Endothelial cell of umbilical vein (primary cell): Measurements from ENCODE around the gene ATN1. TPM values are rescaled to one million over a fixed set of nuclear protein-coding genes. Genes with fewer than 3 reads are reported as not detected.

Experiments
- BruUV-seq: library from RNA; stranded (reverse); fragments of 400-500 nt; replicated peaks from 2 replicates; lab custom pipeline; 2021; lab: Mats Ljungman, UMichigan
- CTCF ChIA-PET: fragments of 300-600, 350-600 bp; sonication (Branson Sonifier 250); formaldehyde crosslinking; loops from one replicate; lab custom pipeline; 2021; ENCODE audit warnings: antibody characterized with exemption, inconsistent platforms; lab: Charles Lee
- POLR2A ChIA-PET: fragments of 300-600, 350-600 bp; sonication (Branson Sonifier 250); formaldehyde crosslinking; loops from one replicate; lab custom pipeline; 2021; ENCODE audit warnings: antibody characterized with exemption, inconsistent platforms; lab: Charles Lee
- DNase-seq: peaks from one replicate; pipeline ENCODE4 v3.0.0-alpha.2; 2011; ENCODE audit warnings: low read depth, low spot score
- FAIRE-seq: peaks from 2 replicates; lab custom pipeline; 2011; peaks lifted over from hg19 to GRCh38; lab: Jason Lieb, UNC
- H2AFZ ChIP-seq: 2 replicates; pipeline ENCODE4 v1.6.0; 2012; ENCODE audit warnings: low read depth, low read length, control low read depth, inconsistent platforms
- H3K27ac ChIP-seq: 2 replicates; pipeline ENCODE4 v1.5.1; 2011; ENCODE audit warnings: low read depth, mild to moderate bottlenecking, control low read depth, low read length, moderate library complexity; ENCODE audit not compliant: insufficient read depth
- H3K27me3 ChIP-seq, 2 experiments: 2 replicates each; pipeline versions ENCODE4 v1.6.0 to v1.6.1; 2011; ENCODE audit warnings: low read length in 2 of 2, mixed read lengths in 1 of 2; ENCODE audit not compliant: control insufficient read depth in 2 of 2, insufficient read depth in 2 of 2
- H3K36me3 ChIP-seq, 2 experiments: 2 replicates in 1 of 2; 3 replicates in 1 of 2; pipeline ENCODE4 v1.5.1; 2011; ENCODE audit warnings: low read length in 2 of 2, mild to moderate bottlenecking in 1 of 2, moderate library complexity in 1 of 2; ENCODE audit not compliant: control insufficient read depth in 2 of 2, insufficient read depth in 2 of 2; ENCODE audit errors: extremely low read depth in 1 of 2
- H3K4me1 ChIP-seq: 3 replicates; pipeline ENCODE4 v1.5.1; 2011; ENCODE audit warnings: mild to moderate bottlenecking, low read length; ENCODE audit not compliant: control insufficient read depth, insufficient read depth; ENCODE audit errors: extremely low read depth
- H3K4me2 ChIP-seq: 2 replicates; pipeline ENCODE4 v1.6.1; 2011; ENCODE audit warnings: low read length, control low read depth, mixed read lengths; ENCODE audit not compliant: insufficient read depth
- H3K4me3 ChIP-seq, 3 experiments: fragments of 200-600 bp in 1 of 3; sonication (generic), shearing (Covaris generic) in 1 of 3; replicated peaks in 1 of 3; 2 replicates each; pipeline ENCODE4 v1.5.1; 2011 to 2016; ENCODE audit warnings: control low read depth in 3 of 3, low read length in 3 of 3, mild to moderate bottlenecking in 2 of 3, inconsistent platforms in 1 of 3, low read depth in 1 of 3, moderate library complexity in 1 of 3; ENCODE audit not compliant: insufficient read depth in 1 of 3
- H3K79me2 ChIP-seq: 2 replicates; pipeline ENCODE4 v1.6.0; 2012; ENCODE audit warnings: low read length, inconsistent platforms; ENCODE audit not compliant: control insufficient read depth, insufficient read depth
- H3K9ac ChIP-seq: replicated peaks from 2 replicates; pipeline ENCODE3; 2011; ENCODE audit warnings: low read length, control low read depth; ENCODE audit not compliant: insufficient read depth; ENCODE audit errors: extremely low read depth
- H3K9me1 ChIP-seq: replicated peaks from 3 replicates; pipeline ENCODE4 v1.6.0; 2011; ENCODE audit warnings: mild to moderate bottlenecking, low read length; ENCODE audit not compliant: control insufficient read depth, insufficient read depth; ENCODE audit errors: extremely low read depth
- H3K9me3 ChIP-seq: replicated peaks from 2 replicates; pipeline ENCODE4 v1.5.1; 2012; ENCODE audit warnings: low read length, inconsistent platforms; ENCODE audit not compliant: control insufficient read depth, insufficient read depth
- H4K20me1 ChIP-seq: replicated peaks from 2 replicates; pipeline ENCODE3; 2011; ENCODE audit warnings: mild to moderate bottlenecking, low read length; ENCODE audit not compliant: control insufficient read depth, insufficient read depth; ENCODE audit errors: extremely low read depth
- CTCF ChIP-seq, 2 donors: IDR thresholded peaks; 1 replicate in 1 of 2; 2 replicates in 1 of 2; pipeline ENCODE4 v1.5.1; 2011; ENCODE audit warnings: low read length in 2 of 2, mild to moderate bottlenecking in 2 of 2, moderate library complexity in 2 of 2, control low read depth in 1 of 2, inconsistent platforms in 1 of 2, low read depth in 1 of 2; ENCODE audit not compliant: insufficient read depth in 1 of 2; ENCODE audit errors: extremely low read depth in 1 of 2
- EZH2 ChIP-seq: IDR thresholded peaks from 2 replicates; pipeline ENCODE4 v1.6.1; 2012; ENCODE audit warnings: borderline replicate concordance, low read depth, mild to moderate bottlenecking, moderate library complexity, low read length, inconsistent platforms; ENCODE audit not compliant: severe bottlenecking
- GATA2 ChIP-seq: IDR thresholded peaks from 2 replicates; pipeline ENCODE4 v1.7.0; 2011; ENCODE audit warnings: low read depth, mild to moderate bottlenecking, moderate library complexity, mixed read lengths, low read length; ENCODE audit not compliant: insufficient read length, insufficient read depth
- MAX ChIP-seq: IDR thresholded peaks from 2 replicates; pipeline ENCODE4 v1.6.1; 2011; ENCODE audit not compliant: insufficient read depth, insufficient read length
- POLR2A ChIP-seq: IDR thresholded peaks from 2 replicates; pipeline ENCODE4 v1.6.1; 2012; ENCODE audit warnings: low read depth, mild to moderate bottlenecking, control low read depth, low read length
- dilution Hi-C: fragments of 300-500 bp; cut with MboI; formaldehyde crosslinking; loops from one replicate; pipeline ENCODE4 v1.15.0; 2019; ENCODE audit warnings: low sequenced_read_pairs; ENCODE audit not compliant: extremely low pct_ligation_motif_present
- intact Hi-C: fragments of 100-400 bp; cut with micrococcal nuclease; formaldehyde crosslinking; loops from one replicate; pipeline ENCODE4 v1.10.0; 2022
- polyA plus RNA-seq, 4 experiments: library from polyadenylated mRNA; depleted of rRNA in 3 of 4; stranded (reverse) in 3 of 4; unstranded in 1 of 4; fragments of >200 nt; gene quantifications; 2 replicates each; pipeline versions ENCODE4 v1.2.1 to v1.2.3, GENCODE V29; 2011 to 2012; ENCODE audit warnings: missing spikeins in 1 of 4
- total RNA-seq: library from RNA; stranded (reverse); gene quantifications from 2 replicates; pipeline ENCODE4 v1.2.3, GENCODE V29; 2021

Gene ATN1
- total and polyA plus RNA-seq, 2 donors (not counting 3 experiments of a cell fraction or from before 2014, with no cell fraction given), result 46.4 to 117 TPM

GRCh38 chr12:6928022-6928702, 403 bp downstream of the ATN1 start:
- DNase-seq, result no peak
- FAIRE-seq, result no peak
- H3K4me1 ChIP-seq, result peaks cover 53% of the 10 kb centered on the region
- intact Hi-C loops, result no loop called here
- dilution Hi-C loops, result no loop called here
- no peaks in the 10 kb centered on the region for H3K27me3 ChIP-seq
- H3K79me2 ChIP-seq, result peaks cover 59% of the 10 kb centered on the region
- H2AFZ ChIP-seq, result no peak overlapping the region
- CTCF ChIA-PET, result interaction anchor here (1.4 to 2.0 kb wide), 4 partner anchors 10 to 59 kb away, joined by 3 to 11 read pairs (median 4); partner anchors contain the start of genes C12orf57, RNU7-1 and SPSB2
- POLR2A ChIA-PET, result interaction anchor here (0.6 to 1.2 kb wide), 2 partner anchors 10 to 16 kb away, joined by 3 to 4 read pairs; partner anchors contain the start of genes C12orf57 and RNU7-1
- H3K9ac ChIP-seq, result peak overlapping the region; percentile 75
- TF ChIP-seq POLR2A, result no peak
- no peak for TF ChIP-seq EZH2
- TF ChIP-seq MAX, result no peak
- no peak for TF ChIP-seq GATA2
- TF ChIP-seq CTCF (IDR thresholded peaks at IDR 0.05; ENCODE audit: extremely low read depth in 1 of 2, insufficient read depth in 1 of 2, low read depth in 1 of 2, low read length in 2 of 2), result no peak
- peaks cover 0 to 2% of the 10 kb centered on the region in 2 experiments for H3K36me3 ChIP-seq
- peak overlapping the region; percentile 88 to 92 (median 90) for H3K4me3 ChIP-seq
- H3K4me2 ChIP-seq, result peak overlapping the region; percentile 87
- H4K20me1 ChIP-seq, result peaks cover 8% of the 10 kb centered on the region
- no TSS peak for BruUV-seq
- peak overlapping the region; percentile 52 for H3K27ac ChIP-seq
- no peaks in the 10 kb centered on the region for H3K9me1 ChIP-seq
- H3K9me3 ChIP-seq, result no peaks in the 10 kb centered on the region
